GM21528 (cell line): ENCODE data around the gene FNDC4.
"Not testable (repeated sequence)": the region's sequence is repeated elsewhere in the genome, so short reads cannot be mapped to it uniquely, and the experiment has no call there.

Source experiments
- ATAC-seq: cut with Tn5 transposase; IDR thresholded peaks from one replicate; pipeline ENCODE4 v1.9.1; 2021; ENCODE audit warnings: mild to moderate bottlenecking, moderate library complexity; ENCODE audit not compliant: unreplicated experiment, low FRiP score

FNDC4 gene

GRCh38 chr2:27494944-27495554, at the start of gene FNDC4:
Gene FNDC4 (minus strand): TSS chr2:27495200. CDS start chr2:27494679, 521 bp downstream.
- ATAC-seq: no peak

GRCh38 chr2:27544143-27544821, 49.3 kb upstream of the FNDC4 start:
- ATAC-seq: no peak

- not testable (repeated sequence) for ATAC-seq
Observed at GRCh38 chr2:27539649-27540048, 44.6 kb upstream of the FNDC4 start.

- ATAC-seq: not testable (repeated sequence)
Observed at GRCh38 chr2:27538839-27539450, 43.9 kb upstream of the FNDC4 start.

GRCh38 chr2:27537287-27537686, 42.3 kb upstream of the FNDC4 start:
- no peak for ATAC-seq

GRCh38 chr2:27531983-27532382, 37.0 kb upstream of the FNDC4 start:
- no peak for ATAC-seq

GRCh38 chr2:27527182-27527581, 32.2 kb upstream of the FNDC4 start:
- ATAC-seq: no peak

- no peak for ATAC-seq
Observed at GRCh38 chr2:27522400-27522945, 27.5 kb upstream of the FNDC4 start.

GRCh38 chr2:27520316-27520715, 25.3 kb upstream of the FNDC4 start:
- ATAC-seq: no peak

- ATAC-seq: no peak
Observed at GRCh38 chr2:27518782-27519113, 23.7 kb upstream of the FNDC4 start.

GRCh38 chr2:27518113-27518781, 23.2 kb upstream of the FNDC4 start:
- no peak for ATAC-seq

GRCh38 chr2:27509326-27509725, 14.3 kb upstream of the FNDC4 start:
- ATAC-seq: no peak

- ATAC-seq: no peak
Observed at GRCh38 chr2:27507293-27507692, 12.3 kb upstream of the FNDC4 start.

- no peak for ATAC-seq
Observed at GRCh38 chr2:27506587-27506986, 11.6 kb upstream of the FNDC4 start.

- no peak for ATAC-seq
Observed at GRCh38 chr2:27502142-27502541, 7.1 kb upstream of the FNDC4 start.

GRCh38 chr2:27501042-27501441, 6.0 kb upstream of the FNDC4 start:
- no peak for ATAC-seq

- no peak for ATAC-seq
Observed at GRCh38 chr2:27498975-27499374, 4.0 kb upstream of the FNDC4 start.

GRCh38 chr2:27497288-27497627, 2.3 kb upstream of the FNDC4 start:
- no peak for ATAC-seq

GRCh38 chr2:27496357-27497287, 1.6 kb upstream of the FNDC4 start, which contains the start of gene GCKR:
Gene GCKR (plus strand): TSS chr2:27496839. CDS start chr2:27496905, 66 bp downstream.
- no peak for ATAC-seq

- no peak for ATAC-seq
Observed at GRCh38 chr2:27495840-27496356, 898 bp upstream of the FNDC4 start.
